GDM1 (cell line): ENCODE measurements around the gene INCA1.

Experiments used
- DNase-seq: peaks from one replicate; lab custom pipeline; 2025; lab: John Stamatoyannopoulos, UW

The INCA1 gene

GRCh38 chr17:4970273-4970672 is 27.0 kb downstream of the INCA1 start:
- DNase-seq = no peak

GRCh38 chr17:4969551-4970173 is 27.7 kb downstream of the INCA1 start:
- DNase-seq = no peak

- no peak for DNase-seq
These were observed 28.2 kb downstream of the INCA1 start for GRCh38 chr17:4969047-4969550.

GRCh38 chr17:4968486-4969046 is 28.8 kb downstream of the INCA1 start:
- DNase-seq = no peak

- DNase-seq = peak; percentile 95
These were observed 29.5 kb downstream of the INCA1 start, which contains the start of gene SPAG7 for GRCh38 chr17:4967539-4968485. TSS of gene SPAG7 (minus strand) at chr17:4967817. CDS start at chr17:4967804, 13 bp downstream.

GRCh38 chr17:4966844-4967538 is 30.3 kb downstream of the INCA1 start:
- DNase-seq = peak; percentile 99

GRCh38 chr17:4965311-4965986 is 31.9 kb downstream of the INCA1 start:
- DNase-seq = no peak

- DNase-seq = no peak
These were observed 36.9 kb downstream of the INCA1 start for GRCh38 chr17:4960279-4960922.

- DNase-seq = no peak
These were observed 37.9 kb downstream of the INCA1 start for GRCh38 chr17:4959261-4959965.

GRCh38 chr17:4958102-4958501 is 39.2 kb downstream of the INCA1 start:
- DNase-seq = no peak

GRCh38 chr17:4956493-4957061 is 40.7 kb downstream of the INCA1 start:
- no peak for DNase-seq

GRCh38 chr17:4955091-4955490 is 42.2 kb downstream of the INCA1 start:
- no peak for DNase-seq

- no peak for DNase-seq
These were observed 43.8 kb downstream of the INCA1 start for GRCh38 chr17:4953451-4953961.

GRCh38 chr17:4951486-4951885 is 45.8 kb downstream of the INCA1 start:
- DNase-seq = no peak

GRCh38 chr17:4950746-4951204 is 46.5 kb downstream of the INCA1 start, which contains the start of gene ENO3:
TSS of gene ENO3 (plus strand) at chr17:4951119. CDS start at chr17:4951830, 711 bp downstream.
- DNase-seq = no peak

GRCh38 chr17:4950075-4950745 is 47.1 kb downstream of the INCA1 start:
- DNase-seq = no peak

GRCh38 chr17:4949321-4950074 is 47.8 kb downstream of the INCA1 start:
- peak; percentile 40 for DNase-seq

GRCh38 chr17:4948931-4949320 is 48.4 kb downstream of the INCA1 start:
- peak; percentile 90 for DNase-seq
